Glomerular endothelial cell (primary cell): ENCODE data around the gene ABCB1. TPM values are rescaled to one million over a fixed set of nuclear protein-coding genes. Genes with fewer than 3 reads are reported as not detected.
"Not testable (repeated sequence)": the region's sequence is repeated elsewhere in the genome, so short reads cannot be mapped to it uniquely, and the experiment has no call there.

ENCODE experiments used
- DNase-seq: peaks from one replicate; pipeline ENCODE4 v3.0.0-alpha.2; 2011; ENCODE audit warnings: low read depth, low spot score; ENCODE audit errors: extremely low read depth
- total RNA-seq: library from RNA; depleted of rRNA; stranded (reverse); fragments of >200 nt; gene quantifications from 2 replicates; pipeline ENCODE4 v1.2.3, GENCODE V29; 2015

ABCB1 gene
- total RNA-seq, 1 donor from 2014 or later, result 1.3 TPM

GRCh38 chr7:87580636-87581035 lies 20.0 kb downstream of the ABCB1 start:
- no peak for DNase-seq

DNA sequence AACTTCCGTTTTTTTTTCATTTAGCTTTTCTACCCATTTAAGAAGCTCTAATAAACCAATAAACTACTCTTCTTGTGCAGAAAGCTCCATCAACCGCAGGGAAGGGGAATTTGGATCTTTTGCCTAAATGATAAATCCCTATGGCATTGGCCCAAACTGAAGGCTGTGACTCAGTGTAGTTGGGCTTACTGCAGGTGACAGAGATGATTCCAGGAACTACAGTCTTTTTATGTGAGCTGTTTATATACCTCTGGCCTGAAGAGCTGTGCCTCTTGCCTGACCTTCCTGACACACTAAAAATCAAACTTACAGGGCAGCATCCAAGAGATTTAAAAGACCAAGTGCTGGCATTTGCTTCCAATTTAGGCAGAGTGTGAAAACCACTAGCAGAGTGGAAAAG lies 25.2 kb downstream of the ABCB1 start:
- DNase-seq, result no peak

DNA sequence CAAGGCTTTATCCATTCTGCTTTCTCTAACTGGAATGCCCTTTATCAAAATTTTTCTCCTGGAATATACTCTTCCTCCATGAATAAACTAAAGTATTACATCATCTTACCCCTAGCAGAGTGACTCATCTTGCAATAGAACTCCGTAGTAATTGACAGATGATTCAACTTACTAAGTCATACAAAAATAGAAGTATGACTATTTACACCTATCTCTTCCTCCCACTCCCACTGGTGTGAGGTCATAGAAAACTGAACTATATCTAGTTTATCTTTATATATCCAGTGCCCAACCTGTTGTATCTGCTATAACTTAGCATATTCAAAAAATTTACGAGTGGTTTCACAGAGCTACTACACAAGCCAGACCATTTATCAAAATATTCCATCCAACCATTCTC lies 26.1 kb downstream of the ABCB1 start:
- DNase-seq, result no peak

DNA sequence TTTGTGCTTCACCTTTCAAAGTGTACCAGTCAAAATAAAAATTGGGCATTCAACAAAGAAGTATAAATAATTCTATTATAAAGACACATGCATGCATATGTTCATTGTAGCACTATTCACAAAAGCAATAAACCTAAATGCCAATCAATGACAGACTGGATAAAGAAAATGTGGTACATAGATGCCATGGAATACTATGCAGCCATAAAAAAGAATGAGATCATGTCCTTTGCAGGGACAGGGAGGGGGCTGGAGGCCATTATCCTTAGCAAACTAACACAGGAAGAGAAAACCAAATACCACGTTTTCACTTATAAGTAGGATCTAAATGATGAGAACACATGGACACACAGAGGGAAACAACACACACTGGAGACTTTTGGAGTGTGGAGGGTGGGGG lies 28.2 kb downstream of the ABCB1 start:
- DNase-seq, result not testable (repeated sequence)

DNA sequence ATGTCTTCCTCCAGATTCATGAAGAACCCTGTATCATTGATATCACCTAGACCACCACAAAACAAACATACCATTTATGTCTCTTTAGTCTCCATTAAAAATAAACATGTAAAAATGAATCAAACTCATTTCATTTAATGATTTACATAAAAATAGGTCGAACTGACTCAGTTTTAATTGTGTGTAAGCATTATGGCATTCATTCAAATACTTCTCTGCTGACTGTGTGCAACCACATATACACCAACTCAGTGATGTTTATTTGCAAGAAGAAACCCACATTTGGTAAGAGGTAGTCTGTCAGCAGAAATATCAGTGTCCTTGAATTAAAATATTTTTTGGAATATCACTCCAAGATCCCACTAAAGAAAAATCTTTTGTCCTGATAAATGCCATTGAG lies 30.5 kb downstream of the ABCB1 start:
- no peak for DNase-seq

GRCh38 chr7:87567052-87567451 lies 33.6 kb downstream of the ABCB1 start:
- DNase-seq, result no peak

- DNase-seq, result no peak
Observed at GRCh38 chr7:87566311-87566900, 34.3 kb downstream of the ABCB1 start.

GRCh38 chr7:87565877-87566276 lies 34.8 kb downstream of the ABCB1 start:
- no peak for DNase-seq

GRCh38 chr7:87564296-87564963 lies 36.3 kb downstream of the ABCB1 start:
- no peak for DNase-seq

- DNase-seq, result no peak
Observed at GRCh38 chr7:87561702-87562101, 39.0 kb downstream of the ABCB1 start.

DNA sequence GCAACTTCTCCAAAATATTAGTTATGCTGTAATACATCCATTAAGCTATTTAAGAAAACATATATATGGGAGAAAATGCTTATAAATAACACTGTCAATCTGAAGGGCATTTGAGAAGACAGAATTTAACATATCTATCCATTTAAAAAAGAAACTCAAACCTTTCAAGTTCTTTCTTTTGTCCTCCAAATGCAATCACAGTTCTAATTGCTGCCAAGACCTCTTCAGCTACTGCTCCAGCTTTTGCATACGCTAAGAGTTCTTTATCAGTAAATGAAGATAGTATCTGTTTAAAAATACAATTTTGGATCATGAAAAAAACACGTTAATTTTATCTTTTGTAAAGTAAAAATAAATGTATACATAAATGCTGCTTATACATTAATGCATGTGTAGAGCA lies 39.6 kb downstream of the ABCB1 start:
- no peak for DNase-seq

- no peak for DNase-seq
Observed at GRCh38 chr7:87552351-87552900, 48.3 kb downstream of the ABCB1 start.

GRCh38 chr7:87548123-87548919 lies 52.4 kb downstream of the ABCB1 start:
- no peak for DNase-seq

DNA sequence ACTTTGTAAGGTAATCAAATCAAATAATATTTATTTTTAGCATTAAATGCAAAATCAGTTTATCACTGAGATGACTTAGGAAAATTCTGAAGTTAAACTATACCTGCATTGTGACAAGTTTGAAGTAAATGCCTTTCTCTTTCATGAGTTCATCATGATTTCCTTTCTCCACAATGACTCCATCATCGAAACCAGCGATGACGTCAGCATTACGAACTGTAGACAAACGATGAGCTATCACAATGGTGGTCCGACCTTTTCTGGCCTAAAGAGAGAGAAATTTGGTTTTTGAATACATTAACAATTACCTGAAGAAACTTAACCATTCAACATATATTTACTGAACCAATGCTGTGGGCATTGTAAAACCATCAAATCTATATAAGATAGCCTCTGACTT lies 54.9 kb downstream of the ABCB1 start:
- DNase-seq, result no peak

DNA sequence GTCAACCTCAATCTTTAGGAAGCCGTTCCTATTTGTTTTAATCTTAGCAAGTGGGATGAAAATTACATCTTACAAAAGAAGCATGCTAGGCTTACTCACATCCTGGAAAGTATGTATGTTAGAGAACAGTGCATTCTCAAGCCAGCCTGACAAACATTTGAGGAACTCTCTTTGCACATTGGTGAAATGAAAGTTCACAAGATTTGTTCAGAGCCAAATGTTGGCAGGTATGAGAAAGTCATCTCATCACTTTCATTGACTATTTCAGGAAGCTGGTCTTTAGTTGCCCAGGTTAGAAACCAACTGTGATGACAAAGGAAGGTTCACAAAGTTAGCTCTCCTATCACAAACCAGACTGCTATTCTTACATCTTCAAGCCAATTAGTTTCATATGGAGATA lies 57.1 kb downstream of the ABCB1 start:
- no peak for DNase-seq

- no peak for DNase-seq
Observed at GRCh38 chr7:87541648-87542047, 59.0 kb downstream of the ABCB1 start.

GRCh38 chr7:87538052-87538451 lies 62.6 kb downstream of the ABCB1 start:
- DNase-seq, result no peak

GRCh38 chr7:87534072-87534471 lies 66.6 kb downstream of the ABCB1 start:
- DNase-seq, result no peak

- no peak for DNase-seq
Observed at GRCh38 chr7:87530126-87530525, 70.6 kb downstream of the ABCB1 start.

GRCh38 chr7:87528730-87529129 lies 72.0 kb downstream of the ABCB1 start:
- no peak for DNase-seq

DNA sequence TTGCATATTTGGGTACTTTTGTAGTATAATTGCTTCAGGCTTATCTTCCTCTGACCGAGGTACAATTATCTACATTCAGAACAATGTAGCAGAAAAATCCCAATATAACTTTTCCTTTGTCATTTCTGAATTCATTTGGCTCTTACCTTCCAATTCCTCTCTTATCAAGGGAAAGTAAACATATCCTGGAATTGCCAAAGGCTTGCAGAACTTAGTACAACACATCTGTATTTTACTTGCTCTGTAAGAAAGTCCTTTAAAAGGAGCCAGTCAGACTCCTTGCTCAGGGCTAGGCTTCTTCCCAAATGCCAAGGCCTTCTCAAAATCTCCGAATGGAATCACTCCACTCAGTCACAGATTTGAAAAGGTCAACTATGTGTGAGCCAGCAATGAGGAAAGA lies 81.9 kb downstream of the ABCB1 start:
- no peak for DNase-seq

GRCh38 chr7:87517891-87518290 lies 82.8 kb downstream of the ABCB1 start:
- DNase-seq, result no peak
